MM.1S (cell line): ENCODE measurements around the gene TAPT1.

Experiments
- DNase-seq: peaks from one replicate; pipeline ENCODE4 v3.0.0-alpha.2; 2015
- H2AFZ ChIP-seq: fragments of 300-600 bp; sonication (generic); 2 replicates; pipeline ENCODE4 v1.6.0; 2016; ENCODE audit warnings: antibody characterized with exemption, low read length
- H3F3A ChIP-seq: fragments of 300-600 bp; sonication (generic); 2 replicates; pipeline ENCODE4 v1.6.1; 2016; ENCODE audit warnings: mild to moderate bottlenecking, antibody characterized with exemption, low read length, moderate library complexity, mixed read lengths; ENCODE audit not compliant: insufficient read depth
- H3K27ac ChIP-seq: fragments of 300-600 bp; sonication (generic); 2 replicates; pipeline ENCODE4 v1.5.1; 2016; ENCODE audit warnings: mild to moderate bottlenecking, low read length
- H3K27me3 ChIP-seq: fragments of 300-600 bp; sonication (generic); replicated peaks from 2 replicates; pipeline ENCODE4 v1.6.0; 2016; ENCODE audit warnings: low read length; ENCODE audit not compliant: insufficient read depth
- H3K36me3 ChIP-seq: fragments of 300-600 bp; sonication (generic); replicated peaks from 2 replicates; pipeline ENCODE4 v1.6.1; 2016; ENCODE audit warnings: mild to moderate bottlenecking, low read length, mixed read lengths; ENCODE audit not compliant: insufficient read depth
- H3K4me1 ChIP-seq: fragments of 300-600 bp; sonication (generic); 2 replicates; pipeline ENCODE4 v1.6.1; 2016; ENCODE audit warnings: low read length, mixed read lengths
- H3K4me2 ChIP-seq: fragments of 300-600 bp; sonication (generic); 2 replicates; pipeline ENCODE4 v1.6.0; 2016; ENCODE audit warnings: low read depth, low read length
- H3K4me3 ChIP-seq: fragments of 300-600 bp; sonication (generic); 2 replicates; pipeline ENCODE4 v1.5.1; 2016; ENCODE audit warnings: low read length, mixed read lengths
- H3K79me2 ChIP-seq: fragments of 300-600 bp; sonication (generic); 2 replicates; pipeline ENCODE4 v1.6.1; 2016; ENCODE audit warnings: mixed run types, low read length, mixed read lengths
- H3K9ac ChIP-seq: fragments of 300-600 bp; sonication (generic); 2 replicates; pipeline ENCODE4 v1.6.1; 2016; ENCODE audit warnings: low read length, mixed read lengths
- H3K9me2 ChIP-seq: fragments of 300-600 bp; sonication (generic); replicated peaks from 2 replicates; pipeline ENCODE4 v1.6.1; 2016; ENCODE audit warnings: mild to moderate bottlenecking, low read length, mixed read lengths; ENCODE audit not compliant: insufficient read depth
- H3K9me3 ChIP-seq: fragments of 300-600 bp; sonication (generic); replicated peaks from 2 replicates; pipeline ENCODE4 v1.6.1; 2016; ENCODE audit warnings: mild to moderate bottlenecking, low read length, mixed read lengths; ENCODE audit not compliant: insufficient read depth
- H4K20me1 ChIP-seq: fragments of 300-600 bp; sonication (generic); 2 replicates; pipeline ENCODE4 v1.6.1; 2016; ENCODE audit warnings: mild to moderate bottlenecking, low read length, moderate library complexity, mixed read lengths; ENCODE audit not compliant: insufficient read depth
- CTCF ChIP-seq: fragments of 300-600 bp; sonication (generic); IDR thresholded peaks from 2 replicates; pipeline ENCODE4 v1.5.1; 2016; ENCODE audit warnings: antibody characterized with exemption, low read length, mixed read lengths
- EZH2 ChIP-seq: fragments of 300-600 bp; sonication (generic); optimal IDR thresholded peaks from 2 replicates; pipeline ENCODE3; 2017; ENCODE audit warnings: low read depth, mild to moderate bottlenecking, antibody characterized with exemption, low read length, mixed read lengths
- EZH2phosphoT487 ChIP-seq: fragments of 300-600 bp; sonication (generic); IDR thresholded peaks from 2 replicates; pipeline ENCODE4 v1.6.1; 2018; ENCODE audit warnings: antibody characterized with exemption, low read length

Gene TAPT1

GRCh38 chr4:16269240-16269639 is 43.0 kb upstream of the TAPT1 start:
- Histone ChIP-seq H2AFZ (no peak overlapping the region), H3K4me3 (no peak overlapping the region), H4K20me1 (no peaks in the 10 kb centered on the region), H3K27me3 (no peaks in the 10 kb centered on the region), H3K79me2 (no peaks in the 10 kb centered on the region), H3K27ac (no peak overlapping the region), H3K4me1 (no peaks in the 10 kb centered on the region), H3K36me3 (no peaks in the 10 kb centered on the region), H3K4me2 (no peak overlapping the region), H3K9me3 (no peaks in the 10 kb centered on the region), H3K9me2 (no peaks in the 10 kb centered on the region), H3K9ac (no peak overlapping the region), H3F3A (no peaks in the 10 kb centered on the region)
- DNase-seq: no peak
- no peak for TF ChIP-seq EZH2
- no peak for TF ChIP-seq EZH2phosphoT487
- TF ChIP-seq CTCF: no peak

- TF ChIP-seq EZH2 (no peak), EZH2phosphoT487 (no peak)
- Histone ChIP-seq H2AFZ (no peak overlapping the region), H4K20me1 (no peaks in the 10 kb centered on the region), H3K4me1 (no peaks in the 10 kb centered on the region), H3K27me3 (no peaks in the 10 kb centered on the region), H3K9me2 (no peaks in the 10 kb centered on the region), H3K9me3 (no peaks in the 10 kb centered on the region), H3K4me2 (no peak overlapping the region), H3K36me3 (no peaks in the 10 kb centered on the region), H3F3A (no peaks in the 10 kb centered on the region), H3K9ac (no peak overlapping the region), H3K27ac (no peak overlapping the region), H3K4me3 (no peak overlapping the region), H3K79me2 (no peaks in the 10 kb centered on the region)
- DNase-seq: no peak
Observed at GRCh38 chr4:16268290-16268689, 42.0 kb upstream of the TAPT1 start.

GRCh38 chr4:16267639-16268038 is 41.4 kb upstream of the TAPT1 start:
- Histone ChIP-seq H3K9me3 (no peaks in the 10 kb centered on the region), H4K20me1 (no peaks in the 10 kb centered on the region), H3K4me3 (no peak overlapping the region), H3F3A (no peaks in the 10 kb centered on the region), H3K27me3 (no peaks in the 10 kb centered on the region), H3K27ac (no peak overlapping the region), H3K4me1 (no peaks in the 10 kb centered on the region), H2AFZ (no peak overlapping the region), H3K36me3 (no peaks in the 10 kb centered on the region), H3K4me2 (no peak overlapping the region), H3K9me2 (no peaks in the 10 kb centered on the region), H3K9ac (no peak overlapping the region), H3K79me2 (no peaks in the 10 kb centered on the region)
- no peak for DNase-seq
- TF ChIP-seq CTCF (no peak), EZH2phosphoT487 (no peak), EZH2 (no peak)

- no peaks in the 10 kb centered on the region for H3K4me1 ChIP-seq
- no peak overlapping the region for H3K4me2 ChIP-seq
- H2AFZ ChIP-seq: no peak overlapping the region
- no peak for DNase-seq
- H3K79me2 ChIP-seq: no peaks in the 10 kb centered on the region
- H3K9me3 ChIP-seq: no peaks in the 10 kb centered on the region
- no peaks in the 10 kb centered on the region for H4K20me1 ChIP-seq
- no peaks in the 10 kb centered on the region for H3F3A ChIP-seq
- no peak overlapping the region for H3K27ac ChIP-seq
- H3K36me3 ChIP-seq: no peaks in the 10 kb centered on the region
- no peaks in the 10 kb centered on the region for H3K27me3 ChIP-seq
- H3K4me3 ChIP-seq: no peak overlapping the region
- TF ChIP-seq CTCF (no peak), EZH2phosphoT487 (no peak), EZH2 (no peak)
- no peaks in the 10 kb centered on the region for H3K9me2 ChIP-seq
- H3K9ac ChIP-seq: no peak overlapping the region
Observed at GRCh38 chr4:16265820-16266219, 39.5 kb upstream of the TAPT1 start.
